ENCODE data around the gene CAMSAP2.

Gene CAMSAP2

DNA sequence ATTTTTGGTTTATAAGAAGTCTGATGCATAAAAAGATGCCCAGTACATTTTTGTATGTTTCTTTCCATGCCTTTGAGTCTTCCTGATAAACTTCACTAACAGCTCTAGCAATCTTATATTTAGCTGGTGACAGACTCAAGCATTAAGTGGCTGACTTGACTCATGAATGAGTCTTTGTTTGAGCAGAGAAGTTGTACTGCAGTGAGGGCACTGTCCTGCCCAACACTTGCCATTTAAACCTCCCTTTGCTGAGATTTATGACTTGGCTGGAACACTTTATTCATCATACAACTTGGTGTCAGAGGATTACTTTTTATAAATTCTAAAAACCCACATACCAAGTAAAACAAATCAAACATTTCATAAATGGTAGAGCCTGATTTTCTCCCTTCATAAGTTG is 14.6 kb upstream of the CAMSAP2 start (continued):
- TF ChIP-seq ZNF140 (tag by site-specific recombination; IDR thresholded peaks at IDR 0.05) (no peak), RBAK (tag by site-specific recombination; IDR thresholded peaks at IDR 0.05) (no peak), SETDB1 (IDR thresholded peaks at IDR 0.05; ENCODE audit: insufficient read length, low read length) (no peak), HOXC10 (CRISPR knock-in tag; IDR thresholded peaks at IDR 0.05) (no peak), ZNF830 (tag by site-specific recombination; IDR thresholded peaks at IDR 0.05; ENCODE audit: low read depth) (no peak), MZF1 (tag by site-specific recombination; IDR thresholded peaks at IDR 0.05; ENCODE audit: borderline replicate concordance) (no peak), ZNF777 (tag by site-specific recombination; IDR thresholded peaks at IDR 0.05; ENCODE audit: borderline replicate concordance) (no peak)
- TF ChIP-seq, protein P1, sequence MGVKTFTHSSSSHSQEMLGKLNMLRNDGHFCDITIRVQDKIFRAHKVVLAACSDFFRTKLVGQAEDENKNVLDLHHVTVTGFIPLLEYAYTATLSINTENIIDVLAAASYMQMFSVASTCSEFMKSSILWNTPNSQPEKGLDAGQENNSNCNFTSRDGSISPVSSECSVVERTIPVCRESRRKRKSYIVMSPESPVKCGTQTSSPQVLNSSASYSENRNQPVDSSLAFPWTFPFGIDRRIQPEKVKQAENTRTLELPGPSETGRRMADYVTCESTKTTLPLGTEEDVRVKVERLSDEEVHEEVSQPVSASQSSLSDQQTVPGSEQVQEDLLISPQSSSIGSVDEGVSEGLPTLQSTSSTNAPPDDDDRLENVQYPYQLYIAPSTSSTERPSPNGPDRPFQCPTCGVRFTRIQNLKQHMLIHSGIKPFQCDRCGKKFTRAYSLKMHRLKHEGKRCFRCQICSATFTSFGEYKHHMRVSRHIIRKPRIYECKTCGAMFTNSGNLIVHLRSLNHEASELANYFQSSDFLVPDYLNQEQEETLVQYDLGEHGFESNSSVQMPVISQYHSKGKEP (tag by site-specific recombination; IDR thresholded peaks at IDR 0.05), result no peak
- TF ChIP-seq, protein P2, sequence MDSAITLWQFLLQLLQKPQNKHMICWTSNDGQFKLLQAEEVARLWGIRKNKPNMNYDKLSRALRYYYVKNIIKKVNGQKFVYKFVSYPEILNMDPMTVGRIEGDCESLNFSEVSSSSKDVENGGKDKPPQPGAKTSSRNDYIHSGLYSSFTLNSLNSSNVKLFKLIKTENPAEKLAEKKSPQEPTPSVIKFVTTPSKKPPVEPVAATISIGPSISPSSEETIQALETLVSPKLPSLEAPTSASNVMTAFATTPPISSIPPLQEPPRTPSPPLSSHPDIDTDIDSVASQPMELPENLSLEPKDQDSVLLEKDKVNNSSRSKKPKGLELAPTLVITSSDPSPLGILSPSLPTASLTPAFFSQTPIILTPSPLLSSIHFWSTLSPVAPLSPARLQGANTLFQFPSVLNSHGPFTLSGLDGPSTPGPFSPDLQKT (IDR thresholded peaks at IDR 0.05; ENCODE audit: borderline replicate concordance, low read depth, low read length), result no peak
- TF ChIP-seq, protein P3, sequence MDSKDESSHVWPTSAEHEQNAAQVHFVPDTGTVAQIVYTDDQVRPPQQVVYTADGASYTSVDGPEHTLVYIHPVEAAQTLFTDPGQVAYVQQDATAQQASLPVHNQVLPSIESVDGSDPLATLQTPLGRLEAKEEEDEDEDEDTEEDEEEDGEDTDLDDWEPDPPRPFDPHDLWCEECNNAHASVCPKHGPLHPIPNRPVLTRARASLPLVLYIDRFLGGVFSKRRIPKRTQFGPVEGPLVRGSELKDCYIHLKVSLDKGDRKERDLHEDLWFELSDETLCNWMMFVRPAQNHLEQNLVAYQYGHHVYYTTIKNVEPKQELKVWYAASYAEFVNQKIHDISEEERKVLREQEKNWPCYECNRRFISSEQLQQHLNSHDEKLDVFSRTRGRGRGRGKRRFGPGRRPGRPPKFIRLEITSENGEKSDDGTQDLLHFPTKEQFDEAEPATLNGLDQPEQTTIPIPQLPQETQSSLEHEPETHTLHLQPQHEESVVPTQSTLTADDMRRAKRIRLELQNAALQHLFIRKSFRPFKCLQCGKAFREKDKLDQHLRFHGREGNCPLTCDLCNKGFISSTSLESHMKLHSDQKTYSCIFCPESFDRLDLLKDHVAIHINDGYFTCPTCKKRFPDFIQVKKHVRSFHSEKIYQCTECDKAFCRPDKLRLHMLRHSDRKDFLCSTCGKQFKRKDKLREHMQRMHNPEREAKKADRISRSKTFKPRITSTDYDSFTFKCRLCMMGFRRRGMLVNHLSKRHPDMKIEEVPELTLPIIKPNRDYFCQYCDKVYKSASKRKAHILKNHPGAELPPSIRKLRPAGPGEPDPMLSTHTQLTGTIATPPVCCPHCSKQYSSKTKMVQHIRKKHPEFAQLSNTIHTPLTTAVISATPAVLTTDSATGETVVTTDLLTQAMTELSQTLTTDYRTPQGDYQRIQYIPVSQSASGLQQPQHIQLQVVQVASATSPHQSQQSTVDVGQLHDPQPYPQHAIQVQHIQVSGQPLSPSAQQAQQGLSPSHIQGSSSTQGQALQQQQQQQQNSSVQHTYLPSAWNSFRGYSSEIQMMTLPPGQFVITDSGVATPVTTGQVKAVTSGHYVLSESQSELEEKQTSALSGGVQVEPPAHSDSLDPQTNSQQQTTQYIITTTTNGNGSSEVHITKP (tag by site-specific recombination; IDR thresholded peaks at IDR 0.05), result no peak
- TF ChIP-seq, protein P4, sequence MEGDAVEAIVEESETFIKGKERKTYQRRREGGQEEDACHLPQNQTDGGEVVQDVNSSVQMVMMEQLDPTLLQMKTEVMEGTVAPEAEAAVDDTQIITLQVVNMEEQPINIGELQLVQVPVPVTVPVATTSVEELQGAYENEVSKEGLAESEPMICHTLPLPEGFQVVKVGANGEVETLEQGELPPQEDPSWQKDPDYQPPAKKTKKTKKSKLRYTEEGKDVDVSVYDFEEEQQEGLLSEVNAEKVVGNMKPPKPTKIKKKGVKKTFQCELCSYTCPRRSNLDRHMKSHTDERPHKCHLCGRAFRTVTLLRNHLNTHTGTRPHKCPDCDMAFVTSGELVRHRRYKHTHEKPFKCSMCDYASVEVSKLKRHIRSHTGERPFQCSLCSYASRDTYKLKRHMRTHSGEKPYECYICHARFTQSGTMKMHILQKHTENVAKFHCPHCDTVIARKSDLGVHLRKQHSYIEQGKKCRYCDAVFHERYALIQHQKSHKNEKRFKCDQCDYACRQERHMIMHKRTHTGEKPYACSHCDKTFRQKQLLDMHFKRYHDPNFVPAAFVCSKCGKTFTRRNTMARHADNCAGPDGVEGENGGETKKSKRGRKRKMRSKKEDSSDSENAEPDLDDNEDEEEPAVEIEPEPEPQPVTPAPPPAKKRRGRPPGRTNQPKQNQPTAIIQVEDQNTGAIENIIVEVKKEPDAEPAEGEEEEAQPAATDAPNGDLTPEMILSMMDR (tag by site-specific recombination; IDR thresholded peaks at IDR 0.05), result no peak
- TF ChIP-seq, protein P5, sequence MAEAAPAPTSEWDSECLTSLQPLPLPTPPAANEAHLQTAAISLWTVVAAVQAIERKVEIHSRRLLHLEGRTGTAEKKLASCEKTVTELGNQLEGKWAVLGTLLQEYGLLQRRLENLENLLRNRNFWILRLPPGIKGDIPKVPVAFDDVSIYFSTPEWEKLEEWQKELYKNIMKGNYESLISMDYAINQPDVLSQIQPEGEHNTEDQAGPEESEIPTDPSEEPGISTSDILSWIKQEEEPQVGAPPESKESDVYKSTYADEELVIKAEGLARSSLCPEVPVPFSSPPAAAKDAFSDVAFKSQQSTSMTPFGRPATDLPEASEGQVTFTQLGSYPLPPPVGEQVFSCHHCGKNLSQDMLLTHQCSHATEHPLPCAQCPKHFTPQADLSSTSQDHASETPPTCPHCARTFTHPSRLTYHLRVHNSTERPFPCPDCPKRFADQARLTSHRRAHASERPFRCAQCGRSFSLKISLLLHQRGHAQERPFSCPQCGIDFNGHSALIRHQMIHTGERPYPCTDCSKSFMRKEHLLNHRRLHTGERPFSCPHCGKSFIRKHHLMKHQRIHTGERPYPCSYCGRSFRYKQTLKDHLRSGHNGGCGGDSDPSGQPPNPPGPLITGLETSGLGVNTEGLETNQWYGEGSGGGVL (tag by site-specific recombination; IDR thresholded peaks at IDR 0.05), result no peak

DNA sequence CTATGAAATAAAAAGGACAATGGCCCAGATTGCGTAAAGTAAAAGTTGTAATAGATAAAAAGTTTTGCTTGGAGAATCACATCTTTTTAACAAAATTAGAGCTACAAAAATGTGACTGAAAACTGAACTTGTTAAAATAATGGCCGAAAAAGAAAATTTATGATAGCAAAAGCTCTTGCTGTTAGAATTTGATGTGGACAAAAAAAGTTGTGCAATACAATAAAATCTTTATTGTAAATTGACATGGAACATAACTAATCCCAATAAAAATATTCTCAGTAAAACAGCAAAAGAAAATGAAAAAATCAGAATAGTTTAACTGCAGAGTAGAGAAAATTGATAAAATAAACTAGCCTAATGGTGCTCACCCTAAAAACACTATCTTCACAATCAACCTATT is 11.4 kb upstream of the CAMSAP2 start:
- Histone ChIP-seq H3K4me1 (ENCODE audit: control insufficient read depth, insufficient read depth, low read length) (no peaks in the 10 kb centered on the region), H3K4me3 (ENCODE audit: low read depth, low read length) (no peak overlapping the region), H3K9me3 (ENCODE audit: control insufficient read depth, insufficient read depth, low read depth, low read length) (no peaks in the 10 kb centered on the region), H3K36me3 (ENCODE audit: control insufficient read depth in 2 of 2, insufficient read depth in 1 of 2, low read length in 2 of 2) (no peaks in the 10 kb centered on the region), H3K27ac (ENCODE audit: extremely low read depth, low read depth, low read length) (no peak overlapping the region)
- TF ChIP-seq ZNF112 (tag by site-specific recombination; IDR thresholded peaks at IDR 0.05) (no peak), MYNN (tag by site-specific recombination; IDR thresholded peaks at IDR 0.05; ENCODE audit: borderline replicate concordance) (no peak), ZNF221 (tag by site-specific recombination; IDR thresholded peaks at IDR 0.05; ENCODE audit: borderline replicate concordance) (no peak), ZNF530 (tag by site-specific recombination; IDR thresholded peaks at IDR 0.05; ENCODE audit: low read depth) (no peak), ZBTB8A (tag by site-specific recombination; IDR thresholded peaks at IDR 0.05) (no peak), ZNF529 (tag by site-specific recombination; IDR thresholded peaks at IDR 0.05; ENCODE audit: insufficient replicate concordance) (no peak), ZNF549 (tag by site-specific recombination; IDR thresholded peaks at IDR 0.05) (no peak), ZNF341 (tag by site-specific recombination; IDR thresholded peaks at IDR 0.05; ENCODE audit: low read depth) (no peak), SCRT2 (tag by site-specific recombination; IDR thresholded peaks at IDR 0.05) (no peak), ZNF558 (tag by site-specific recombination; IDR thresholded peaks at IDR 0.05) (no peak)
- TF ChIP-seq, protein P6, sequence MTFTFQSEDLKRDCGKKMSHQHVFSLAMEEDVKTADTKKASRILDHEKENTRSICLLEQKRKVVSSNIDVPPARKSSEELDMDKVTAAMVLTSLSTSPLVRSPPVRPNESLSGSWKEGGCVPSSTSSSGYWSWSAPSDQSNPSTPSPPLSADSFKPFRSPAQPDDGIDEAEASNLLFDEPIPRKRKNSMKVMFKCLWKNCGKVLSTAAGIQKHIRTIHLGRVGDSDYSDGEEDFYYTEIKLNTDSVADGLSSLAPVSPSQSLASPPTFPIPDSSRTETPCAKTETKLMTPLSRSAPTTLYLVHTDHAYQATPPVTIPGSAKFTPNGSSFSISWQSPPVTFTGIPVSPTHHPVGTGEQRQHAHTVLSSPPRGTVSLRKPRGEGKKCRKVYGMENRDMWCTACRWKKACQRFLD (tag by site-specific recombination; IDR thresholded peaks at IDR 0.05), result no peak
- TF ChIP-seq, protein P7, sequence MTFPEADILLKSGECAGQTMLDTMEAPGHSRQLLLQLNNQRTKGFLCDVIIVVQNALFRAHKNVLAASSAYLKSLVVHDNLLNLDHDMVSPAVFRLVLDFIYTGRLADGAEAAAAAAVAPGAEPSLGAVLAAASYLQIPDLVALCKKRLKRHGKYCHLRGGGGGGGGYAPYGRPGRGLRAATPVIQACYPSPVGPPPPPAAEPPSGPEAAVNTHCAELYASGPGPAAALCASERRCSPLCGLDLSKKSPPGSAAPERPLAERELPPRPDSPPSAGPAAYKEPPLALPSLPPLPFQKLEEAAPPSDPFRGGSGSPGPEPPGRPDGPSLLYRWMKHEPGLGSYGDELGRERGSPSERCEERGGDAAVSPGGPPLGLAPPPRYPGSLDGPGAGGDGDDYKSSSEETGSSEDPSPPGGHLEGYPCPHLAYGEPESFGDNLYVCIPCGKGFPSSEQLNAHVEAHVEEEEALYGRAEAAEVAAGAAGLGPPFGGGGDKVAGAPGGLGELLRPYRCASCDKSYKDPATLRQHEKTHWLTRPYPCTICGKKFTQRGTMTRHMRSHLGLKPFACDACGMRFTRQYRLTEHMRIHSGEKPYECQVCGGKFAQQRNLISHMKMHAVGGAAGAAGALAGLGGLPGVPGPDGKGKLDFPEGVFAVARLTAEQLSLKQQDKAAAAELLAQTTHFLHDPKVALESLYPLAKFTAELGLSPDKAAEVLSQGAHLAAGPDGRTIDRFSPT (tag by site-specific recombination; IDR thresholded peaks at IDR 0.05), result no peak
- ChIA-PET POLR2A (no interaction called here), CTCF (interaction anchor here (0.7 kb wide), 1 partner anchor 1292 kb away, joined by 3 read pairs; no protein-coding TSS in a partner anchor)
